Smooth muscle cell (in vitro differentiated cells): ENCODE results near the gene PCED1B. TPM values are rescaled to one million over a fixed set of nuclear protein-coding genes. Genes with fewer than 3 reads are reported as not detected.
"Not testable (repeated sequence)": the region's sequence is repeated elsewhere in the genome, so short reads cannot be mapped to it uniquely, and the experiment has no call there.

Source experiments
- DNase-seq: peaks from one replicate; lab custom pipeline; 2025; ENCODE audit not compliant: unreplicated experiment; lab: John Stamatoyannopoulos, UW
- H2AFZ ChIP-seq: fragments of 200-600 bp; sonication (generic); 2 replicates; pipeline ENCODE4 v1.6.0; 2016; ENCODE audit warnings: antibody characterized with exemption, low read depth, mild to moderate bottlenecking
- H3F3A ChIP-seq: fragments of 200-600 bp; sonication (generic); 2 replicates; pipeline ENCODE4 v1.6.0; 2017; ENCODE audit warnings: antibody characterized with exemption, low read depth
- H3K27ac ChIP-seq: fragments of 200-600 bp; sonication (generic); 2 replicates; pipeline ENCODE4 v1.5.1; 2016; ENCODE audit warnings: low read depth, mild to moderate bottlenecking
- H3K27me3 ChIP-seq: fragments of 200-600 bp; sonication (generic); 2 replicates; pipeline ENCODE4 v1.6.1; 2016; ENCODE audit warnings: low read depth, mild to moderate bottlenecking
- H3K36me3 ChIP-seq: fragments of 200-600 bp; sonication (generic); 2 replicates; pipeline ENCODE4 v1.5.1; 2016; ENCODE audit warnings: low read depth
- H3K4me1 ChIP-seq: fragments of 200-600 bp; sonication (generic); 2 replicates; pipeline ENCODE4 v1.5.1; 2016; ENCODE audit warnings: low read depth
- H3K4me2 ChIP-seq: fragments of 200-600 bp; sonication (generic); 2 replicates; pipeline ENCODE4 v1.6.0; 2016; ENCODE audit warnings: mild to moderate bottlenecking
- H3K4me3 ChIP-seq: fragments of 200-600 bp; sonication (generic); 2 replicates; pipeline ENCODE4 v1.5.1; 2016; ENCODE audit warnings: mild to moderate bottlenecking
- H3K79me2 ChIP-seq: fragments of 200-600 bp; sonication (generic); 2 replicates; pipeline ENCODE4 v1.6.0; 2016; ENCODE audit warnings: low read depth, mild to moderate bottlenecking
- H3K9ac ChIP-seq: fragments of 200-600 bp; sonication (generic); 2 replicates; pipeline ENCODE4 v1.6.0; 2016; ENCODE audit warnings: low read depth
- H3K9me3 ChIP-seq: fragments of 200-600 bp; sonication (generic); replicated peaks from 2 replicates; pipeline ENCODE4 v1.5.1; 2016; ENCODE audit warnings: low read depth
- H4K20me1 ChIP-seq: fragments of 200-600 bp; sonication (generic); 2 replicates; pipeline ENCODE4 v1.6.0; 2016; ENCODE audit warnings: low read depth
- WGBS: methylation state at CpG from one replicate; pipeline ENCODE4 v1.1.7; 2016; ENCODE audit warnings: low lambda C conversion rate; 5-methylcytosine and 5-hydroxymethylcytosine counted together
- polyA plus RNA-seq: library from polyadenylated mRNA; unstranded; fragments of >200 nt; fragmentation: Nextera tagmentation; extraction: Ambion mirVana; gene quantifications from 2 replicates; pipeline ENCODE4 v1.2.1, GENCODE V29; 2016
- total RNA-seq: library from RNA; depleted of rRNA; stranded (reverse); fragments of >200 nt; gene quantifications from 2 replicates; pipeline ENCODE4 v1.2.3, GENCODE V29; 2014
- TF ChIP-seq, protein P1 (sequence below): fragments of 200-600 bp; sonication (generic); IDR thresholded peaks from 2 replicates; pipeline ENCODE4 v1.5.1; 2017; ENCODE audit warnings: borderline replicate concordance, mild to moderate bottlenecking, antibody characterized with exemption; ENCODE audit not compliant: insufficient read depth, poor library complexity, severe bottlenecking

Gene PCED1B
- total and polyA plus RNA-seq, 2 experiments from 2014 or later = 2.7 to 3.5 TPM

DNA sequence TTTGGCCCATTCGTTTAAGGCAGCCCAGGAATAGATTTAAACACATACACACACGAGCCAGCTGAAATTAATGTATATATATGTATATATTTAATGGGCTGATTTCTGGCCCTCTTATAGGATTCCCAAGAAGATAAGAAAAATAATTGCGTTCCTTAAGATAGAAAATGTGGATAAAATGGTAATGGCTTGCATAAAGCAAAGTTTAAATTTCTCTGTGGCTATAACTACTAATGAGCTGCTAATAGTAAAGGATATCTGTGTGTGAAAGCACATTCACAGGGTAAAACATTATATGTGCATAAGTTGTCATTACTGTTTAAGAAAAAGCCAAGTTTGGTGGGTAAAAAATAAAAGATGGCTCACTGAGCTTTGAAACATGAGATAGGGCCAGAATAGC, 134.0 kb downstream of the PCED1B start:
- 96% methylated on average over 3 of the region's 3 CpGs for WGBS
- TF ChIP-seq, protein P1, sequence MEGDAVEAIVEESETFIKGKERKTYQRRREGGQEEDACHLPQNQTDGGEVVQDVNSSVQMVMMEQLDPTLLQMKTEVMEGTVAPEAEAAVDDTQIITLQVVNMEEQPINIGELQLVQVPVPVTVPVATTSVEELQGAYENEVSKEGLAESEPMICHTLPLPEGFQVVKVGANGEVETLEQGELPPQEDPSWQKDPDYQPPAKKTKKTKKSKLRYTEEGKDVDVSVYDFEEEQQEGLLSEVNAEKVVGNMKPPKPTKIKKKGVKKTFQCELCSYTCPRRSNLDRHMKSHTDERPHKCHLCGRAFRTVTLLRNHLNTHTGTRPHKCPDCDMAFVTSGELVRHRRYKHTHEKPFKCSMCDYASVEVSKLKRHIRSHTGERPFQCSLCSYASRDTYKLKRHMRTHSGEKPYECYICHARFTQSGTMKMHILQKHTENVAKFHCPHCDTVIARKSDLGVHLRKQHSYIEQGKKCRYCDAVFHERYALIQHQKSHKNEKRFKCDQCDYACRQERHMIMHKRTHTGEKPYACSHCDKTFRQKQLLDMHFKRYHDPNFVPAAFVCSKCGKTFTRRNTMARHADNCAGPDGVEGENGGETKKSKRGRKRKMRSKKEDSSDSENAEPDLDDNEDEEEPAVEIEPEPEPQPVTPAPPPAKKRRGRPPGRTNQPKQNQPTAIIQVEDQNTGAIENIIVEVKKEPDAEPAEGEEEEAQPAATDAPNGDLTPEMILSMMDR = no peak
- H3K9me3 ChIP-seq = no peaks in the 10 kb centered on the region
- no peaks in the 10 kb centered on the region for H3K36me3 ChIP-seq
- H3K4me1 ChIP-seq = no peaks in the 10 kb centered on the region
- no peak overlapping the region for H3K4me3 ChIP-seq
- no peak for DNase-seq
- H3K27me3 ChIP-seq = no peaks in the 10 kb centered on the region
- H3K4me2 ChIP-seq = no peak overlapping the region
- H3F3A ChIP-seq = no peaks in the 10 kb centered on the region
- H3K9ac ChIP-seq = no peak overlapping the region
- H3K79me2 ChIP-seq = no peaks in the 10 kb centered on the region
- H4K20me1 ChIP-seq = no peaks in the 10 kb centered on the region
- no peak overlapping the region for H2AFZ ChIP-seq
- no peak overlapping the region for H3K27ac ChIP-seq

DNA sequence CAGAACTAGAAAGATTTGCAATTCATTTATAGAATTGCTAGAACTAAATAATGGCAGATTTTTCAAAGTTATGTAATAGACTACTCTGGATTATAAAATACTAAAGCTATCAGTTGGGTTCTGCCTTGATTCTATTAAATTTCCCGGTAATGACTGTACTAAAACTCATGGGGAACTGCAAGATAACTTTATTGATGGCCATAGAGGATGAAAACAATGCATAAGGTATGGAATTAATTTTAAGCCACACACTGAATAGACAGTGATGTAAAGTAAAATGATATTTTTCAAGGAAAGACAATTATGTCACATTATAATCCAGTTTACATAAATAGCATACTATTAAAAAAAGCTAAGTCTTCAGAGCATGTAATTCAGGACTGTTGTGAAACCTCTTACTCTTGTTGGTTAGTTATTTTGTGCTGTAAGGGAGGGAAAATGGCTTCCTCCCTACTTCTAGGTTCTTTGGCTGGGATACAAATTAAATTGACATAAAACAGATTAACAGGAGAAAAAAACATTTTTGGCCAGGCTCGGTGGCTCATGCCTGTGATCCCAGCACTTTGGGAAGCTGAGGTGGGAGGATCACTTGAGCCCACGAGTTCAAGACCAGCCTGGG, 134.7 kb downstream of the PCED1B start:
- Histone ChIP-seq H3K4me1 (peaks cover 1% of the 10 kb centered on the region), H2AFZ (no peak overlapping the region), H3K9me3 (no peaks in the 10 kb centered on the region), H4K20me1 (no peaks in the 10 kb centered on the region), H3F3A (no peaks in the 10 kb centered on the region), H3K9ac (no peak overlapping the region), H3K27ac (no peak overlapping the region), H3K36me3 (no peaks in the 10 kb centered on the region), H3K79me2 (no peaks in the 10 kb centered on the region), H3K4me2 (no peak overlapping the region), H3K4me3 (no peak overlapping the region), H3K27me3 (no peaks in the 10 kb centered on the region)
- 94% methylated on average over 3 of the region's 3 CpGs for WGBS
- TF ChIP-seq, protein P1 = no peak
- no peak for DNase-seq

DNA sequence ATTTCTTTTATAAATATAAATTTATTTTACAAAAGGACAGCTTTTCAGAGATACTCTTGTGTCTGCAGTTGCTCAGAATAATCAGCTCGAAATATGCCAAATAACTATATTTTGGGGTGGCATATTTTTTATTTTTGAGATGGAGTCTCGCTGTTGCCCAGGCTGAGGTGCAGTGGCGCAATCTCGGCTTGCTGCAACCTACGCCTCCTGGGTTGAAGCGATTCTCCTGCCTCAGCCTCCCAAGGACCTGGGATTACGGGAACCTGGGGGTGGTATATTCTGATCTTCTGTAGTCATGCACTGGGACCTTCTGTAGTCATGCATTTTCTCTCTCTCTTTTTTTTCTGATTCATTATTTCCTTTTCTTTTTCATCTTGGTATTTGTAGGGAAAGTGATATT, 135.3 kb downstream of the PCED1B start:
- H3K27ac ChIP-seq = no peak overlapping the region
- H3K4me3 ChIP-seq = no peak overlapping the region
- no peak for DNase-seq
- no peaks in the 10 kb centered on the region for H3K36me3 ChIP-seq
- H3F3A ChIP-seq = no peaks in the 10 kb centered on the region
- H3K9ac ChIP-seq = no peak overlapping the region
- H3K27me3 ChIP-seq = no peaks in the 10 kb centered on the region
- TF ChIP-seq, protein P1 = no peak
- H3K9me3 ChIP-seq = no peaks in the 10 kb centered on the region
- H3K4me1 ChIP-seq = peaks cover 4% of the 10 kb centered on the region
- H2AFZ ChIP-seq = no peak overlapping the region
- no peaks in the 10 kb centered on the region for H4K20me1 ChIP-seq
- H3K79me2 ChIP-seq = no peaks in the 10 kb centered on the region
- no peak overlapping the region for H3K4me2 ChIP-seq
- 95% methylated on average over 7 of the region's 7 CpGs for WGBS

DNA sequence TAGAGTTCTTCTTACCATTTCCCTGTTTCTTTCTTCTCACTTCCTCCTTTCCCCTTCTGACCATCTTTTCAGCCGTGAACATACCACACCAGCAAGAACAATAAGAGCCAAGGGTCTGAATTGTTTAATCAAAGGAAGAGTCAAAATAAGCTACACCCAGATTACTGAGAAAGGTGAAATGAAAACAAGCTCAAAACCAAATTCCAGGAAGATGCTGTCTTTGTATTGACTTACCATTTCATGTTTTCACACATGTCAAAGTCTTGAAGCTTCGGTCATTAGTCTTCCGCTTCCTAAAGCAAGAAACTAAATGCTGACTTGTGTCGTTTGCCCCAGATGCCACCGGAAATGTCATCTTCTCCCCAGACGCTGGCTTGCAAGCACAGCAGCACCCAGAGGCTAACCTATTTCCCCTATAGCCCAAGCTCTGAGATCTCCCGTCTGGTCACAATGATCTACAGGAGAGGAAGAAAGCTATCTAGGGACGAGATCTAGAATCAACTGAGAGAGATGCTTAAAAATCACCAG, 136.8 kb downstream of the PCED1B start:
- no peaks in the 10 kb centered on the region for H3K27me3 ChIP-seq
- TF ChIP-seq, protein P1 = no peak
- peaks cover 4% of the 10 kb centered on the region for H3K4me1 ChIP-seq
- no peaks in the 10 kb centered on the region for H3K9me3 ChIP-seq
- H4K20me1 ChIP-seq = no peaks in the 10 kb centered on the region
- H3F3A ChIP-seq = no peaks in the 10 kb centered on the region
- H3K36me3 ChIP-seq = no peaks in the 10 kb centered on the region
- DNase-seq = no peak
- no peaks in the 10 kb centered on the region for H3K79me2 ChIP-seq
- H3K9ac ChIP-seq = no peak overlapping the region
- no peak overlapping the region for H2AFZ ChIP-seq
- H3K4me2 ChIP-seq = no peak overlapping the region
- no peak overlapping the region for H3K27ac ChIP-seq
- WGBS = 94% methylated on average over 8 of the region's 8 CpGs
- H3K4me3 ChIP-seq = no peak overlapping the region

DNA sequence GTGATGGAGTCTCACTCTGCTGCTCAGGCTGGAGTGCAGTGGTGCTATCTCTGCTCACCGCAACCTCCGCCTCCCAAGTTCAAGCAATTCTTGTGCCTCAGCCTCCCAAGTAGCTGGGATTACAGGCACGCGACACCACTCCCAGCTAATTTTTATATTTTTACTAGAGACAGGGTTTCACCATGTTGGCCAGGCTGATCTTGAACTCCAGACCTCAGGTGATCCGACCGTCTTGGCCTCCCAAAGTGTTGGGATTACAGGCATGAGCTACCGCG, 138.1 kb downstream of the PCED1B start:
- not testable (repeated sequence) for H3K4me1 ChIP-seq, H3K4me3 ChIP-seq, H3K79me2 ChIP-seq, H3K36me3 ChIP-seq, H3K4me2 ChIP-seq, DNase-seq, H3K9me3 ChIP-seq, H4K20me1 ChIP-seq, H3K27me3 ChIP-seq, H2AFZ ChIP-seq, H3K27ac ChIP-seq, H3F3A ChIP-seq, H3K9ac ChIP-seq
- WGBS = 97% methylated on average over 8 of the region's 8 CpGs
